Caco-2 (cell line): ENCODE measurements around the gene PPP4R4. TPM values are rescaled to one million over a fixed set of nuclear protein-coding genes. Genes with fewer than 3 reads are reported as not detected.

Experiments
- BruUV-seq: library from RNA; stranded (reverse); fragments of 400-500 nt; replicated peaks from 2 replicates; lab custom pipeline; 2021; lab: Mats Ljungman, UMichigan
- CTCF ChIA-PET: fragments of 300-600 bp; sonication (Branson Sonifier 250); formaldehyde crosslinking; loops from one replicate; lab custom pipeline; 2022; ENCODE audit warnings: antibody characterized with exemption; lab: Charles Lee
- POLR2A ChIA-PET: fragments of 300-600 bp; sonication (Branson Sonifier 250); formaldehyde crosslinking; loops from one replicate; lab custom pipeline; 2022; ENCODE audit warnings: antibody characterized with exemption; lab: Charles Lee
- DNase-seq, 2 experiments: peaks; one replicate each; pipeline versions ENCODE4 v3.0.0 to v3.0.0-alpha.2; 2020 to 2022
- H3K27me3 ChIP-seq: replicated peaks from 2 replicates; pipeline ENCODE4 v1.6.0; 2011; ENCODE audit warnings: low read length; ENCODE audit not compliant: control insufficient read depth, insufficient read depth
- H3K36me3 ChIP-seq: 2 replicates; pipeline ENCODE4 v1.5.1; 2011; ENCODE audit warnings: low read length; ENCODE audit not compliant: control insufficient read depth, insufficient read depth
- H3K4me1 ChIP-seq: fragments of 250-450 bp; sonication (Bioruptor Pico); 2 replicates; pipeline ENCODE4 v1.5.1; 2020; ENCODE audit warnings: mild to moderate bottlenecking
- H3K4me3 ChIP-seq: 2 replicates; pipeline ENCODE4 v1.5.1; 2011; ENCODE audit warnings: low read depth, mild to moderate bottlenecking, control low read depth, low read length
- H3K9me3 ChIP-seq: fragments of 250-450 bp; sonication (Bioruptor Pico); 2 replicates; pipeline ENCODE4 v1.5.1; 2020; ENCODE audit warnings: mild to moderate bottlenecking, moderate library complexity
- H3K27ac Mint-ChIP-seq: one replicate; pipeline ENCODE4 v1.8.0; 2022; ENCODE audit warnings: mixed read lengths; ENCODE audit not compliant: unreplicated experiment
- H3K27me3 Mint-ChIP-seq: one replicate; pipeline ENCODE4 v1.8.0; 2022; ENCODE audit warnings: mixed read lengths; ENCODE audit not compliant: insufficient read depth, unreplicated experiment
- H3K36me3 Mint-ChIP-seq: one replicate; pipeline ENCODE4 v1.8.0; 2022; ENCODE audit warnings: mild to moderate bottlenecking, mixed read lengths; ENCODE audit not compliant: insufficient read depth, unreplicated experiment
- H3K4me1 Mint-ChIP-seq: one replicate; pipeline ENCODE4 v1.8.0; 2022; ENCODE audit warnings: low read depth, mixed read lengths; ENCODE audit not compliant: unreplicated experiment
- H3K4me3 Mint-ChIP-seq: one replicate; pipeline ENCODE4 v1.8.0; 2022; ENCODE audit warnings: mild to moderate bottlenecking, moderate library complexity, mixed read lengths; ENCODE audit not compliant: unreplicated experiment
- H3K9me3 Mint-ChIP-seq: one replicate; pipeline ENCODE4 v1.8.0; 2022; ENCODE audit warnings: mixed read lengths; ENCODE audit not compliant: unreplicated experiment
- intact Hi-C: fragments of 100-400 bp; cut with micrococcal nuclease; formaldehyde crosslinking; loops from one replicate; pipeline ENCODE4 v1.10.0; 2022; ENCODE audit not compliant: unreplicated experiment
- total RNA-seq: library from RNA; stranded (reverse); gene quantifications from 2 replicates; pipeline ENCODE4 v1.2.3, GENCODE V29; 2022
- TF ChIP-seq, protein P1 (sequence below), 2 experiments: fragments of 200-600 bp in 1 of 2; IDR thresholded peaks; 1 replicate in 1 of 2; 2 replicates in 1 of 2; pipeline versions ENCODE4 v1.5.1 to v1.8.0; 2011 to 2022; ENCODE audit warnings: antibody characterized with exemption in 1 of 2, control low read depth in 1 of 2, inconsistent platforms in 1 of 2, low read depth in 1 of 2, low read length in 1 of 2, mild to moderate bottlenecking in 1 of 2, moderate library complexity in 1 of 2; ENCODE audit not compliant: insufficient read depth in 1 of 2, severe bottlenecking in 1 of 2, unreplicated experiment in 1 of 2

PPP4R4 gene
- total RNA-seq, 1 experiment from 2014 or later = 0.20 TPM

DNA sequence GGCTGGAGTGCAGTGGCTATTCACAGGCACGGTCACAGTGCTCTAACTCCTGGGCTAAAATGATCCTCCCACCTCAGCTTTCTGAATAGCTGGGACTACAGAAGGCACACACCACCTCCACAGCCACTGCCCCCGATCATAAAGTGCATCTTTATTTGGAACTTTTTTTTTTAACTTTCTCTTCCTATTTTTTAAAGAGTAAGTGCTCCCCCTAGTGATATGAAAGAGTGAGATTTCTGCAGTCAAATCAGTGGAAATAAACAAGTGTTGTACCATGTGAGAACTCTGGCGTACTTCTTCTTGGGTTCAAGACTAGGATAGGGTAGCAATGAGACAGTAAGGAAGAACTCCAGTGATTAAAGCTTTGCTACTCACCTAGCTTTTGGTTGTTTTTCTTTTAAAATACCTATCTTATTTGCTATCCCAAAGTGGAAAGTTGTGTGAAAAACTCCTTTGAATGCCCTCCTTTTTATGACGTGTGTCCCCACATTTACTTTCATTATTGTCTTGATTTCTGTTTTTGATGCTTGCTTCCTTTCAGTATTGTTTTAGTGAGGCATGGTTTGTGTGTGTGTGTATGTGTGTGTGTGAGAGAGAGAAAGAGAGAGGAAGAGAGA lies 6.6 kb downstream of the PPP4R4 start:
- CTCF ChIA-PET = interaction anchor here (0.6 to 0.9 kb wide), 7 partner anchors 49 to 393 kb away, joined by 3 to 4 read pairs (median 3); partner anchors contain the start of gene OTUB2
- H3K36me3 Mint-ChIP-seq = no peaks in the 10 kb centered on the region
- Histone ChIP-seq H3K9me3 (no peaks in the 10 kb centered on the region), H3K4me1 (no peaks in the 10 kb centered on the region), H3K27me3 (no peaks in the 10 kb centered on the region), H3K36me3 (no peaks in the 10 kb centered on the region), H3K4me3 (no peak overlapping the region)
- no peaks in the 10 kb centered on the region for H3K4me1 Mint-ChIP-seq
- BruUV-seq = no TSS peak
- H3K27ac Mint-ChIP-seq = no peak overlapping the region
- H3K27me3 Mint-ChIP-seq = peaks cover 25% of the 10 kb centered on the region
- intact Hi-C loops = loop anchor here (1.0 to 5.0 kb wide), 3 partner anchors 48 to 144 kb away; no protein-coding TSS in a partner anchor
- H3K4me3 Mint-ChIP-seq = no peak overlapping the region
- peak in 1 of 2 experiments; percentile 30 for DNase-seq
- no peaks in the 10 kb centered on the region for H3K9me3 Mint-ChIP-seq
- TF ChIP-seq, protein P1, sequence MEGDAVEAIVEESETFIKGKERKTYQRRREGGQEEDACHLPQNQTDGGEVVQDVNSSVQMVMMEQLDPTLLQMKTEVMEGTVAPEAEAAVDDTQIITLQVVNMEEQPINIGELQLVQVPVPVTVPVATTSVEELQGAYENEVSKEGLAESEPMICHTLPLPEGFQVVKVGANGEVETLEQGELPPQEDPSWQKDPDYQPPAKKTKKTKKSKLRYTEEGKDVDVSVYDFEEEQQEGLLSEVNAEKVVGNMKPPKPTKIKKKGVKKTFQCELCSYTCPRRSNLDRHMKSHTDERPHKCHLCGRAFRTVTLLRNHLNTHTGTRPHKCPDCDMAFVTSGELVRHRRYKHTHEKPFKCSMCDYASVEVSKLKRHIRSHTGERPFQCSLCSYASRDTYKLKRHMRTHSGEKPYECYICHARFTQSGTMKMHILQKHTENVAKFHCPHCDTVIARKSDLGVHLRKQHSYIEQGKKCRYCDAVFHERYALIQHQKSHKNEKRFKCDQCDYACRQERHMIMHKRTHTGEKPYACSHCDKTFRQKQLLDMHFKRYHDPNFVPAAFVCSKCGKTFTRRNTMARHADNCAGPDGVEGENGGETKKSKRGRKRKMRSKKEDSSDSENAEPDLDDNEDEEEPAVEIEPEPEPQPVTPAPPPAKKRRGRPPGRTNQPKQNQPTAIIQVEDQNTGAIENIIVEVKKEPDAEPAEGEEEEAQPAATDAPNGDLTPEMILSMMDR (IDR thresholded peaks at IDR 0.05; ENCODE audit: insufficient read depth in 1 of 2, low read depth in 1 of 2, low read length in 1 of 2, severe bottlenecking in 1 of 2, unreplicated experiment in 1 of 2) = peak; percentile 22 to 59
- POLR2A ChIA-PET = no interaction called here

DNA sequence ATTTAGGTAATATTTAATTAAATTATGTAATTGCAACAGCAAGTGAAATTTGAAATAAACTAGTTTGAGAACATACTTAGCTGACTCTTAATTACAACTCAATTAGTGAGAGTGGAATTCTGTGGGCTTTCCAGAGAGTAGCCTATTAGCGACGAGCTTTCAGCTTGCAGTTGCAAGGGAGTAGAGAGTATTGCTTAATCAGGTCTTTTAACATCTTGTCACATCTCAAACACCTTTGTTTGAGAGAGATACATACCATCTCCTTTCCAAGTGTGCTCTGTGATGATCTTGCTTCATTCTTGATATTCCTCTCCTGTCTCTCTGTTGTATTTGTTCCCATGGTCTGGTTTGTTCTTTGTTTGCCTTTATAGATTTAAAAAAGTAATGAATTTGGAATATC lies 7.7 kb downstream of the PPP4R4 start:
- TF ChIP-seq, protein P1 (IDR thresholded peaks at IDR 0.05; ENCODE audit: insufficient read depth in 1 of 2, low read depth in 1 of 2, low read length in 1 of 2, severe bottlenecking in 1 of 2, unreplicated experiment in 1 of 2) = no peak
- Histone ChIP-seq H3K27me3 (no peaks in the 10 kb centered on the region), H3K4me1 (no peaks in the 10 kb centered on the region), H3K4me3 (no peak overlapping the region), H3K9me3 (no peaks in the 10 kb centered on the region), H3K36me3 (no peaks in the 10 kb centered on the region)
- H3K4me1 Mint-ChIP-seq = no peaks in the 10 kb centered on the region
- DNase-seq = no peak
- H3K27me3 Mint-ChIP-seq = peaks cover 22% of the 10 kb centered on the region
- no TSS peak for BruUV-seq
- CTCF ChIA-PET = no interaction called here
- H3K27ac Mint-ChIP-seq = no peak overlapping the region
- intact Hi-C loops = loop anchor here (5.0 kb wide), 1 partner anchor 125 kb away; no protein-coding TSS in a partner anchor
- no peaks in the 10 kb centered on the region for H3K36me3 Mint-ChIP-seq
- no peaks in the 10 kb centered on the region for H3K9me3 Mint-ChIP-seq
- no peak overlapping the region for H3K4me3 Mint-ChIP-seq
- POLR2A ChIA-PET = no interaction called here

DNA sequence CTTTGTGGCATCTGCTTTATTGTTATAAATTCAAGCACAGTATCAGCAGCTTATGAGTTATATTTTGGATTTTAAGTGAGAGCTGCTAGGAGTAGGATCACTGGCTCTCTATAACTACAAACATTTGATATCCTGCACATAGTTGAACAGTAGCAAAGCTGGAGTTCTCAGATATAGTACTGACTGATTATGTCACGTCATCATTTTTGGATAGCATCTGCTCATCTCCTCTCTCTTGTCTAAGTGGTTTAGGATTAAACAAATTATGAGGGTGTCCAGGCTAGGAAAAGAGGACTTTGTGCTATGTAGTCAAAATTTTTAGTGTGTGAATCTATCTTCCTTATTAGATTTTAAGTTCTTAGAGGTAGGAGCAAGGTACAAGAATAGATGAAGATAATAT lies 18.4 kb downstream of the PPP4R4 start:
- ChIA-PET CTCF (no interaction called here), POLR2A (no interaction called here)
- Mint-ChIP-seq H3K9me3 (peaks cover 14% of the 10 kb centered on the region), H3K4me1 (no peaks in the 10 kb centered on the region), H3K27ac (no peak overlapping the region), H3K27me3 (peaks cover 7% of the 10 kb centered on the region), H3K4me3 (no peak overlapping the region), H3K36me3 (no peaks in the 10 kb centered on the region)
- TF ChIP-seq, protein P1 (IDR thresholded peaks at IDR 0.05; ENCODE audit: insufficient read depth in 1 of 2, low read depth in 1 of 2, low read length in 1 of 2, severe bottlenecking in 1 of 2, unreplicated experiment in 1 of 2) = no peak
- Histone ChIP-seq H3K9me3 (no peaks in the 10 kb centered on the region), H3K4me3 (no peak overlapping the region), H3K27me3 (no peaks in the 10 kb centered on the region), H3K4me1 (no peaks in the 10 kb centered on the region), H3K36me3 (no peaks in the 10 kb centered on the region)
- DNase-seq = no peak
- intact Hi-C loops = no loop called here
- no TSS peak for BruUV-seq
